ENCODE results near the gene PFDN2.

PFDN2 gene, protein sequence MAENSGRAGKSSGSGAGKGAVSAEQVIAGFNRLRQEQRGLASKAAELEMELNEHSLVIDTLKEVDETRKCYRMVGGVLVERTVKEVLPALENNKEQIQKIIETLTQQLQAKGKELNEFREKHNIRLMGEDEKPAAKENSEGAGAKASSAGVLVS

DNA sequence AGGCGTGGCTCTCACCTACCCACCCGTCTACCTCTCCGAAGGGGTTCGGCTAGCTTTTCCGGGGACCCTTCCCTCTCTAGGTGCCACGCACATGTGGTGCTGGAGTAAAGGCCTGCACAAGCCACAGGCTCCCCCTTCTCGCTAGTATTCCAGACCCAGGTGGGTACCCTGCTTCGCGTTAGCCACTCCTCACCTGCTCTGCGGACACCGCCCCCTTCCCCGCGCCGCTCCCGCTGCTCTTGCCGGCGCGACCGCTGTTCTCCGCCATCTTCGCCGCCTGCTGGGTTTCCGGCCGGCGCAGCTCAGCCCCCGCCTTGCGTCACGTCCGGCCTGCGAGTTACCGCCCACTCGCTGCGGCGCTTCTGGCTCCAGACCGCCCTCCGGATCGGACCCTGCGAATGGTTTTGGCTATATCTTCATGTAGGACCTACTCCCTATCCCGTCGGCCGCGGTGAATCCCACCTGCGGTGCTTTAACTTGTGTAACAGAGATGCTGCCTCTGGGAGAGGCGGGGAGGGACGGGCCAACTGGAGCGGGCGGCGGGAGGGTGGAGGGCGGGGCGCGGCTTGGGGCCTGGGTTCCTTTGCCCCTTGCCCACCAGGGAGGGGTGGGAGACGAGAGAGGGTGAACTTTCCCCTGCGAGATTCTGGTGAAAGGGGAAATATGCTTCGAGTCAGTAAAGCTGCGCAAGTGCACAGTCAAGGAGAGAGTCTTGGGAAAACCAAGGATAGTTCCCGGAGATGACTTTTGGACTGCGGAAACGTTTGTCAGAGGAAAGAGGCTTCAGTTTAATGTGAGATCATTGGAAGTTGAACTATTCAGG, at the start of gene PFDN2, which contains the start of gene NIT1:
TSS of gene PFDN2 (minus strand) at position 279 of the 823 bp plus-strand sequence. CDS start at position 268, 11 bp downstream.
TSS of gene NIT1 (plus strand) at position 347 of the 823 bp plus-strand sequence. CDS start at position 419, 72 bp downstream.
- no peaks in the 10 kb centered on the region for H3K27me3 ChIP-seq
- peaks cover 37% of the 10 kb centered on the region for H3K36me3 ChIP-seq
- peak within 1 kb of the TSS; percentile 91 for H3K27ac ChIP-seq
- peak within 1 kb of the TSS; percentile 86 to 95 for H3K4me3 ChIP-seq (ENCODE audit: low read depth in 1 of 2, low read length in 1 of 2)
- TF ChIP-seq, protein P1, sequence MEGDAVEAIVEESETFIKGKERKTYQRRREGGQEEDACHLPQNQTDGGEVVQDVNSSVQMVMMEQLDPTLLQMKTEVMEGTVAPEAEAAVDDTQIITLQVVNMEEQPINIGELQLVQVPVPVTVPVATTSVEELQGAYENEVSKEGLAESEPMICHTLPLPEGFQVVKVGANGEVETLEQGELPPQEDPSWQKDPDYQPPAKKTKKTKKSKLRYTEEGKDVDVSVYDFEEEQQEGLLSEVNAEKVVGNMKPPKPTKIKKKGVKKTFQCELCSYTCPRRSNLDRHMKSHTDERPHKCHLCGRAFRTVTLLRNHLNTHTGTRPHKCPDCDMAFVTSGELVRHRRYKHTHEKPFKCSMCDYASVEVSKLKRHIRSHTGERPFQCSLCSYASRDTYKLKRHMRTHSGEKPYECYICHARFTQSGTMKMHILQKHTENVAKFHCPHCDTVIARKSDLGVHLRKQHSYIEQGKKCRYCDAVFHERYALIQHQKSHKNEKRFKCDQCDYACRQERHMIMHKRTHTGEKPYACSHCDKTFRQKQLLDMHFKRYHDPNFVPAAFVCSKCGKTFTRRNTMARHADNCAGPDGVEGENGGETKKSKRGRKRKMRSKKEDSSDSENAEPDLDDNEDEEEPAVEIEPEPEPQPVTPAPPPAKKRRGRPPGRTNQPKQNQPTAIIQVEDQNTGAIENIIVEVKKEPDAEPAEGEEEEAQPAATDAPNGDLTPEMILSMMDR (IDR thresholded peaks at IDR 0.05) = peak; percentile 53
- H3K4me1 ChIP-seq (ENCODE audit: control insufficient read depth in 1 of 2, insufficient read depth in 1 of 2, low read depth in 1 of 2, low read length in 1 of 2) = peaks cover 50 to 54% of the 10 kb centered on the region in 2 experiments
- H3K9me3 ChIP-seq = no peaks in the 10 kb centered on the region

DNA sequence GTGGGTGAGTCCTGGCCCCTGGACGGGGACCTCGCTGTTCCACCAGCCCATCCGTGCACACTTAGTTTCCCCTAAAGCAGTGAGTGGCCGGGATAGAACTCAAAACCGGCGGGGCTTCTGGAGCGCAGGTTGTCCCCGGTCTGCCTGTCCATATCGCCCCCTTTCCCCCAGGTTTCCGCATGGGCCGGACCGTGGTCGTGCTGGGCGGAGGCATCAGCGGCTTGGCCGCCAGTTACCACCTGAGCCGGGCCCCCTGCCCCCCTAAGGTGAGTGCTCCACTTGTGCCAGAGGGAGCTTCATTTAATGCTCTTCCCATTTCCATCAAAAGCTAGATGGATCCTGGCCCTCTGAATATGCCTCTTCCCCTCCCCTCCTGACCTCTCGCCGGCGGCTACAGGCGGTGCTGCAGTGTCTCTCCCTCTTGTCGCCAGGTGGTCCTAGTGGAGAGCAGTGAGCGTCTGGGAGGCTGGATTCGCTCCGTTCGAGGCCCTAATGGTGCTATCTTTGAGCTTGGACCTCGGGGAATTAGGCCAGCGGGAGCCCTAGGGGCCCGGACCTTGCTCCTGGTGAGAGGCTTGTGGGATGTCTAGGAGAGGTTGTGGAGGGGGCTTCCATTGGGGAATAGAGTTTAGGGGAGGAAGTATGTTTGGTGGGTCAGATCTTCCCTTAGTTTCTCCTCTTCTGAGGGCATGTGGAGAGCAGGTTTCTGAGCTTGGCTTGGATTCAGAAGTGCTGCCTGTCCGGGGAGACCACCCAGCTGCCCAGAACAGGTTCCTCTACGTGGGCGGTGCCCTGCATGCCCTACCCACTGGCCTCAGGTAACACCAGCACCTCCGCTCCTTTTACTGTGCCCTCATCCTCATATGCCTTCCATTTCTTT, 49.1 kb upstream of the PFDN2 start:
- no peaks in the 10 kb centered on the region for H3K9me3 ChIP-seq
- peaks cover 37% of the 10 kb centered on the region for H3K36me3 ChIP-seq

DNA sequence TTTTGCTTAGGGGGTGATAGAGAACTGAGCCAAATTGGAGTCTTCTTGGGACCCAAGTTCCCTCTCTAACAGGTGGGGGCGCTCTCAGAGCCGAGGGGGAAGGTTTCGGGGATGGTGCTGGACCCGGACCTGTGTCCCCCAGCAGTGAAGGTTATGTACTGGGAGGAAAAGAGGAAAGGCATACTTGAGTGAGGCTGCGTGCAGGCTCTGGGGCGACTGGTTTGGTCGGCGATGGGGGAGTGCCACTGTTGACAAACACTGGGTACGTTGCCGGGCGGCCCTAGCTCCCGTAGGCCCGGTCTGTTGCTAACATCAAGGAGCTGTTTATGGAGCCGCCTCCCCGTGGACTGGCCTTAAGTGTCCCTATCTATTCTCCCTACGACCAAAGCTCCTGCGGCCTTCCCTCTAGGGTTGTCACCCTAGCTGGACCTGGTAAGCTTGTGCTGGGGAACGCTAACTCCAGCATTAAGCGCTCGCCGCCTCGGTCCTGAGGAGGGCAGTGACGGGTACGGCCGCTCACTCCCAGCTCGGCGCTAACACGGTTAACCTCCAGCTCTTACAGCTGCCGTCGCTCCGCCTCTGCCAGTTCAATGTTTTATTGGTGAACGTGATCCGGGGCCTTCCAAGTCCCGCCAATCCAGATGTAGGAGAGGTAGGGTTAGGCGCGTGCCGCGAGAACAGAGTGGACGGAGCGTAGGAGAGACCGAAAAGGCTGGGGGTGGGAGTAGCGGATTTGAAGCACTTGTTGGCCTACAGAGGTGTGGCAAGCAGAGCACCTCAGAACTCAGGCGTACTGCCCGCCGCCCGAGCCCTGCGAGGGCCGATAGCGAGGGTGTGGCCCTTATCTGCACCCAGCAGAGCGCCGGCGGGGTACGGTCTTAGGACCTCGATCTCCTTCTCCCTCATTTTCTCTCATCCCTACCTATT, 48.2 kb upstream of the PFDN2 start, which contains the start of gene PPOX:
TSS of gene PPOX (plus strand) at position 685 of the 927 bp plus-strand sequence. CDS start 422 bp downstream, outside the sequence.
- H3K27ac ChIP-seq = peak within 1 kb of the TSS; percentile 94
- peaks cover 28% of the 10 kb centered on the region for H3K36me3 ChIP-seq
- H3K9me3 ChIP-seq = no peaks in the 10 kb centered on the region
- peak within 1 kb of the TSS; percentile 75 to 84 for H3K4me3 ChIP-seq (ENCODE audit: low read depth in 1 of 2, low read length in 1 of 2)
- no peaks in the 10 kb centered on the region for H3K27me3 ChIP-seq
- TF ChIP-seq, protein P1 (IDR thresholded peaks at IDR 0.05) = peak; percentile 59
- H3K4me1 ChIP-seq (ENCODE audit: control insufficient read depth in 1 of 2, insufficient read depth in 1 of 2, low read depth in 1 of 2, low read length in 1 of 2) = peaks cover 21 to 27% of the 10 kb centered on the region in 2 experiments

More for the DNA sequence above, 49.1 kb upstream of the PFDN2 start:
- Histone ChIP-seq H3K4me1 (ENCODE audit: control insufficient read depth in 1 of 2, insufficient read depth in 1 of 2, low read depth in 1 of 2, low read length in 1 of 2) (peaks cover 21 to 27% of the 10 kb centered on the region in 2 experiments), H3K27ac (peak overlapping the region; percentile 94), H3K27me3 (no peaks in the 10 kb centered on the region), H3K4me3 (ENCODE audit: low read depth in 1 of 2, low read length in 1 of 2) (peak overlapping the region; percentile 75 to 84)
- TF ChIP-seq, protein P1 (IDR thresholded peaks at IDR 0.05) = no peak

DNA sequence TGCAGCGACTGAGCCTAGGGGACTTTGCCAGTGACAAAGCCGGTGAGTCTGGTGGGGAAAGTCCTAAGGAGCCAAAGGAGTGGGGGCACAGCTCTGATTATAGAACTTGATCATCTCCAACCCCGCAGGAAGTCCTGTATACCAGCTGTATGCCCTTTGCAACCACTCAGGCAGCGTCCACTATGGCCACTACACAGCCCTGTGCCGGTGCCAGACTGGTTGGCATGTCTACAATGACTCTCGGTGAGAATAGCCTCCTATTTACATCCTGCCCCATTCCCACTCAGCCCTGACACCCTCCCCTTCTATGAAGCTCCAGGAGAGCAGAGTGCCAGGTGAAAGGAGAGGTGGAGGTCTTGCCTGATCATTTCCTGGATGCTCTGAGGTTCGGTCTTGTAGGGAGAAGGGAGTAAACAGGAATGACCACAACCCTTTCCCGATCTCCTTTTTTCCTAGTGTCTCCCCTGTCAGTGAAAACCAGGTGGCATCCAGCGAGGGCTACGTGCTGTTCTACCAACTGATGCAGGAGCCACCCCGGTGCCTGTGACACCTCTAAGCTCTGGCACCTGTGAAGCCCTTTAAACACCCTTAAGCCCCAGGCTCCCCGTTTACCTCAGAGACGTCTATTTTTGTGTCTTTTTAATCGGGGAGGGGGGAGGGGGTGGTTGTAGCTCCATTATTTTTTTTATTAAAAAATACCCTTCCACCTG, 47.2 kb upstream of the PFDN2 start:
- Histone ChIP-seq H3K4me1 (ENCODE audit: control insufficient read depth in 1 of 2, insufficient read depth in 1 of 2, low read depth in 1 of 2, low read length in 1 of 2) (peaks cover 23 to 31% of the 10 kb centered on the region in 2 experiments), H3K27ac (peak overlapping the region; percentile 94), H3K9me3 (no peaks in the 10 kb centered on the region), H3K27me3 (no peaks in the 10 kb centered on the region), H3K36me3 (peaks cover 19% of the 10 kb centered on the region), H3K4me3 (ENCODE audit: low read depth in 1 of 2, low read length in 1 of 2) (peak overlapping the region; percentile 75 to 84)
- TF ChIP-seq, protein P1 (IDR thresholded peaks at IDR 0.05) = no peak
